SK-N-SH (cell line): ENCODE measurements around the gene ST7. TPM values are rescaled to one million over a fixed set of nuclear protein-coding genes. Genes with fewer than 3 reads are reported as not detected.
A peak's percentile ranks its signal among the peaks of the same experiment; 100 is the strongest.

Experiments used
- CTCF ChIA-PET: fragments of 300-600, 350-600 bp; formaldehyde crosslinking; extraction: SDS; loops from one replicate; lab custom pipeline; 2021; lab: Yijun Ruan, JAX
- POLR2A ChIA-PET: fragments of 350-600 bp; sonication (Branson Sonifier 250); formaldehyde crosslinking; extraction: SDS; loops from one replicate; lab custom pipeline; 2020; ENCODE audit warnings: antibody characterized with exemption, inconsistent platforms; lab: Yijun Ruan, JAX
- DNase-seq: peaks from one replicate; pipeline ENCODE4 v3.0.0; 2012
- H2AFZ ChIP-seq: fragments of 200-600 bp; sonication (generic); 2 replicates; pipeline ENCODE4 v1.8.1; 2016; ENCODE audit warnings: antibody characterized with exemption, mild to moderate bottlenecking, low read depth
- H3F3A ChIP-seq: fragments of 200-600 bp; sonication (generic); replicated peaks from 2 replicates; pipeline ENCODE3; 2016; ENCODE audit warnings: antibody characterized with exemption, mild to moderate bottlenecking; ENCODE audit not compliant: insufficient read depth
- H3K27ac ChIP-seq, 2 experiments: fragments of 200-500 bp in 1 of 2; fragments of 200-600 bp in 1 of 2; sonication (Bioruptor generic) in 1 of 2; sonication (generic), shearing (Covaris generic) in 1 of 2; 2 replicates each; pipeline versions ENCODE4 v1.5.1 to v1.6.1; 2014 to 2016; ENCODE audit warnings: low read depth in 2 of 2, inconsistent platforms in 1 of 2, low read length in 1 of 2, mild to moderate bottlenecking in 1 of 2, mixed read lengths in 1 of 2
- H3K27me3 ChIP-seq: fragments of 200-600 bp; sonication (generic), shearing (Covaris generic); 2 replicates; pipeline ENCODE4 v1.6.1; 2016; ENCODE audit warnings: mixed run types; ENCODE audit not compliant: insufficient read depth
- H3K36me3 ChIP-seq, 2 experiments: fragments of 200-500 bp in 1 of 2; fragments of 200-600 bp in 1 of 2; sonication (Bioruptor generic) in 1 of 2; sonication (generic) in 1 of 2; replicated peaks in 1 of 2; 2 replicates each; pipeline versions ENCODE3 to v1.5.1; 2014 to 2016; ENCODE audit warnings: low read length in 1 of 2, mild to moderate bottlenecking in 1 of 2; ENCODE audit not compliant: insufficient read depth in 2 of 2, control insufficient read depth in 1 of 2
- H3K4me1 ChIP-seq, 2 experiments: fragments of 200-500 bp in 1 of 2; fragments of 200-600 bp in 1 of 2; sonication (Bioruptor generic) in 1 of 2; sonication (generic), shearing (Covaris generic) in 1 of 2; 2 replicates each; pipeline versions ENCODE4 v1.5.1 to v1.6.1; 2014 to 2016; ENCODE audit warnings: low read depth in 1 of 2, low read length in 1 of 2, mixed run types in 1 of 2; ENCODE audit not compliant: insufficient read depth in 2 of 2, control insufficient read depth in 1 of 2
- H3K4me2 ChIP-seq: fragments of 200-600 bp; sonication (generic), shearing (Covaris generic); 2 replicates; pipeline ENCODE4 v1.6.1; 2017; ENCODE audit warnings: mixed run types
- H3K4me3 ChIP-seq, 2 experiments: fragments of 200-500 bp in 1 of 2; fragments of 200-600 bp in 1 of 2; sonication (Bioruptor generic) in 1 of 2; sonication (generic), shearing (Covaris generic) in 1 of 2; 2 replicates each; pipeline versions ENCODE4 v1.5.1 to v1.8.1; 2014 to 2016; ENCODE audit warnings: low read depth in 2 of 2, inconsistent platforms in 1 of 2, low read length in 1 of 2, mild to moderate bottlenecking in 1 of 2, mixed read lengths in 1 of 2, moderate library complexity in 1 of 2
- H3K79me2 ChIP-seq: fragments of 200-600 bp; sonication (generic); 2 replicates; pipeline ENCODE4 v1.8.1; 2017; ENCODE audit warnings: mild to moderate bottlenecking; ENCODE audit not compliant: insufficient read depth
- H3K9ac ChIP-seq: fragments of 200-600 bp; sonication (generic); 2 replicates; pipeline ENCODE4 v1.6.1; 2017; ENCODE audit warnings: mixed run types
- H3K9me2 ChIP-seq: fragments of 200-600 bp; sonication (generic); 2 replicates; pipeline ENCODE4 v1.6.1; 2017; ENCODE audit warnings: mixed run types
- H3K9me3 ChIP-seq: fragments of 200-600 bp; sonication (generic); 2 replicates; pipeline ENCODE4 v1.6.1; 2017; ENCODE audit warnings: mixed run types, mild to moderate bottlenecking, moderate library complexity
- H4K20me1 ChIP-seq: fragments of 200-600 bp; sonication (generic); 2 replicates; pipeline ENCODE4 v1.6.1; 2017; ENCODE audit warnings: mild to moderate bottlenecking, mixed run types; ENCODE audit not compliant: insufficient read depth
- ELF1 ChIP-seq: IDR thresholded peaks from 2 replicates; pipeline ENCODE4 v1.4.0; 2012
- EP300 ChIP-seq, 2 experiments: IDR thresholded peaks; 2 replicates each; pipeline versions ENCODE4 v1.4.0 to v1.6.1; 2012; ENCODE audit warnings: borderline replicate concordance in 1 of 2, low read depth in 1 of 2, low read length in 1 of 2
- FOXJ3 ChIP-seq: sonication (generic); formaldehyde crosslinking; IDR thresholded peaks from 2 replicates; pipeline ENCODE4 v1.5.1; 2020; ENCODE audit warnings: mild to moderate bottlenecking, missing genetic modification reagents
- GABPA ChIP-seq: IDR thresholded peaks from 2 replicates; pipeline ENCODE4 v1.4.0; 2012; ENCODE audit warnings: low read depth, mild to moderate bottlenecking
- GATA2 ChIP-seq: sonication (generic); formaldehyde crosslinking; IDR thresholded peaks from 2 replicates; pipeline ENCODE4 v1.5.0; 2020; ENCODE audit warnings: mild to moderate bottlenecking, missing genetic modification reagents
- JUND ChIP-seq: IDR thresholded peaks from 2 replicates; pipeline ENCODE4 v1.4.0; 2012
- NFIC ChIP-seq: IDR thresholded peaks from 2 replicates; pipeline ENCODE4 v1.4.0; 2012; ENCODE audit warnings: borderline replicate concordance
- RCOR1 ChIP-seq: fragments of 150-350 bp; IDR thresholded peaks from 2 replicates; pipeline ENCODE4 v1.6.1; 2017; ENCODE audit warnings: antibody characterized with exemption, low read length
- RFX5 ChIP-seq: IDR thresholded peaks from 2 replicates; pipeline ENCODE4 v1.6.1; 2012; ENCODE audit warnings: mild to moderate bottlenecking, improper control_type of control experiment, low read length
- RXRA ChIP-seq: IDR thresholded peaks from 2 replicates; pipeline ENCODE4 v1.4.0; 2012; ENCODE audit warnings: low read depth, mild to moderate bottlenecking, borderline replicate concordance
- SIN3A ChIP-seq: IDR thresholded peaks from 2 replicates; pipeline ENCODE4 v1.6.1; 2012; ENCODE audit warnings: low read depth, mild to moderate bottlenecking, low read length, moderate library complexity, borderline replicate concordance
- WGBS: methylation state at CpG from one replicate; pipeline ENCODE4 v1.1.6; 2017; ENCODE audit warnings: low lambda C conversion rate; 5-methylcytosine and 5-hydroxymethylcytosine counted together
- polyA plus RNA-seq, 3 experiments: library from polyadenylated mRNA; depleted of rRNA; stranded (reverse); fragments of >200 nt; gene quantifications; 2 replicates each; pipeline ENCODE4 v1.2.3, GENCODE V29; 2012
- TF ChIP-seq, protein P1 (sequence below): IDR thresholded peaks from 2 replicates; pipeline ENCODE4; 2012
- TF ChIP-seq, protein P2 (sequence below): fragments of 150-350 bp; IDR thresholded peaks from 2 replicates; pipeline ENCODE4 v1.6.1; 2016; ENCODE audit warnings: mild to moderate bottlenecking, low read depth, low read length
- TF ChIP-seq, protein P3 (sequence below): IDR thresholded peaks from 2 replicates; pipeline ENCODE4 v1.4.0; 2012; ENCODE audit warnings: low read depth, borderline replicate concordance
- TF ChIP-seq, protein P4 (sequence below): IDR thresholded peaks from 2 replicates; pipeline ENCODE4 v1.4.0; 2012; ENCODE audit warnings: low read depth, borderline replicate concordance

The ST7 gene
- polyA plus RNA-seq, 1 of the 3 experiments (the other 2 are of a cell fraction) = 23.5 TPM

DNA sequence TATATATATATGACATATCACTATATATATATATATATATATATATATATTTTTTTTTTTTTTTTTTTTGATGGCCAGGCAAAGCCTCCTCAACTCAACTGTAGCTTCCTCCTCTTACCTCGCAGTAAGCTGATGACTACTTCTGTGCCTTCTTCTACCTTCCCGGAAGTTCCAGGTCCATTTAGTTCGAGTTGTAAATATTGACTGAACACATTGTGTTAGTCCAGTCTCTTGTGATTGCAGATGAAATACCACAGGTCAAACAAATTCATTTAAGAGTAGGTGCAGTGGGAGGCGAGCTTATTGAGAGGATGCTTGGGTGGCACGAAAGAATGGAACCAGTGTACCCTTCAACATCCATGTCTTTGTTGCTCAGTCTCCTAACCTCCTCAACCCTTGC lies 144.6 kb downstream of the ST7 start:
- WGBS = 94% methylated on average over 5 of the region's 5 CpGs
- peak overlapping the region; percentile 35; the same call in 1 of the 2 replicates for H3K9ac ChIP-seq
- peak overlapping the region; percentile 43 for H3K4me2 ChIP-seq
- H3K27ac ChIP-seq = peak overlapping the region in 1 of 2 experiments; percentile 96; a peak in 2 of 4 replicates
- H4K20me1 ChIP-seq = no peaks in the 10 kb centered on the region
- H3K4me3 ChIP-seq = no peak overlapping the region
- H3F3A ChIP-seq = peaks cover 19% of the 10 kb centered on the region
- POLR2A ChIA-PET = no interaction called here
- peaks cover 6% of the 10 kb centered on the region for H3K79me2 ChIP-seq
- H3K27me3 ChIP-seq = no peaks in the 10 kb centered on the region
- H3K36me3 ChIP-seq = peaks cover 0 to 6% of the 10 kb centered on the region in 2 experiments
- TF ChIP-seq, protein P1, sequence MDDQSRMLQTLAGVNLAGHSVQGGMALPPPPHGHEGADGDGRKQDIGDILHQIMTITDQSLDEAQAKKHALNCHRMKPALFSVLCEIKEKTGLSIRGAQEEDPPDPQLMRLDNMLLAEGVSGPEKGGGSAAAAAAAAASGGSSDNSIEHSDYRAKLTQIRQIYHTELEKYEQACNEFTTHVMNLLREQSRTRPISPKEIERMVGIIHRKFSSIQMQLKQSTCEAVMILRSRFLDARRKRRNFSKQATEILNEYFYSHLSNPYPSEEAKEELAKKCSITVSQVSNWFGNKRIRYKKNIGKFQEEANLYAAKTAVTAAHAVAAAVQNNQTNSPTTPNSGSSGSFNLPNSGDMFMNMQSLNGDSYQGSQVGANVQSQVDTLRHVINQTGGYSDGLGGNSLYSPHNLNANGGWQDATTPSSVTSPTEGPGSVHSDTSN = no peak
- TF ChIP-seq EP300 (IDR thresholded peaks at IDR 0.05; ENCODE audit: borderline replicate concordance in 1 of 2, low read depth in 1 of 2, low read length in 1 of 2) (no peak), GATA2 (no peak), SIN3A (no peak), ELF1 (no peak), GABPA (no peak), RCOR1 (no peak), JUND (no peak), RFX5 (no peak), FOXJ3 (CRISPR knock-in tag) (no peak), RXRA (no peak), NFIC (no peak)
- TF ChIP-seq, protein P2, sequence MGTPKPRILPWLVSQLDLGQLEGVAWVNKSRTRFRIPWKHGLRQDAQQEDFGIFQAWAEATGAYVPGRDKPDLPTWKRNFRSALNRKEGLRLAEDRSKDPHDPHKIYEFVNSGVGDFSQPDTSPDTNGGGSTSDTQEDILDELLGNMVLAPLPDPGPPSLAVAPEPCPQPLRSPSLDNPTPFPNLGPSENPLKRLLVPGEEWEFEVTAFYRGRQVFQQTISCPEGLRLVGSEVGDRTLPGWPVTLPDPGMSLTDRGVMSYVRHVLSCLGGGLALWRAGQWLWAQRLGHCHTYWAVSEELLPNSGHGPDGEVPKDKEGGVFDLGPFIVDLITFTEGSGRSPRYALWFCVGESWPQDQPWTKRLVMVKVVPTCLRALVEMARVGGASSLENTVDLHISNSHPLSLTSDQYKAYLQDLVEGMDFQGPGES = no peak
- TF ChIP-seq, protein P3, sequence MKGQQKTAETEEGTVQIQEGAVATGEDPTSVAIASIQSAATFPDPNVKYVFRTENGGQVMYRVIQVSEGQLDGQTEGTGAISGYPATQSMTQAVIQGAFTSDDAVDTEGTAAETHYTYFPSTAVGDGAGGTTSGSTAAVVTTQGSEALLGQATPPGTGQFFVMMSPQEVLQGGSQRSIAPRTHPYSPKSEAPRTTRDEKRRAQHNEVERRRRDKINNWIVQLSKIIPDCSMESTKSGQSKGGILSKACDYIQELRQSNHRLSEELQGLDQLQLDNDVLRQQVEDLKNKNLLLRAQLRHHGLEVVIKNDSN = no peak
- TF ChIP-seq, protein P4, sequence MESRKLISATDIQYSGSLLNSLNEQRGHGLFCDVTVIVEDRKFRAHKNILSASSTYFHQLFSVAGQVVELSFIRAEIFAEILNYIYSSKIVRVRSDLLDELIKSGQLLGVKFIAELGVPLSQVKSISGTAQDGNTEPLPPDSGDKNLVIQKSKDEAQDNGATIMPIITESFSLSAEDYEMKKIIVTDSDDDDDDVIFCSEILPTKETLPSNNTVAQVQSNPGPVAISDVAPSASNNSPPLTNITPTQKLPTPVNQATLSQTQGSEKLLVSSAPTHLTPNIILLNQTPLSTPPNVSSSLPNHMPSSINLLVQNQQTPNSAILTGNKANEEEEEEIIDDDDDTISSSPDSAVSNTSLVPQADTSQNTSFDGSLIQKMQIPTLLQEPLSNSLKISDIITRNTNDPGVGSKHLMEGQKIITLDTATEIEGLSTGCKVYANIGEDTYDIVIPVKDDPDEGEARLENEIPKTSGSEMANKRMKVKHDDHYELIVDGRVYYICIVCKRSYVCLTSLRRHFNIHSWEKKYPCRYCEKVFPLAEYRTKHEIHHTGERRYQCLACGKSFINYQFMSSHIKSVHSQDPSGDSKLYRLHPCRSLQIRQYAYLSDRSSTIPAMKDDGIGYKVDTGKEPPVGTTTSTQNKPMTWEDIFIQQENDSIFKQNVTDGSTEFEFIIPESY = no peak
- H2AFZ ChIP-seq = no peak overlapping the region
- H3K9me2 ChIP-seq = no peaks in the 10 kb centered on the region
- peaks cover 4 to 9% of the 10 kb centered on the region in 2 experiments; a peak in 3 of 4 replicates for H3K4me1 ChIP-seq
- H3K9me3 ChIP-seq = no peaks in the 10 kb centered on the region
- DNase-seq = no peak
- CTCF ChIA-PET = interaction anchor here (0.7 to 1.7 kb wide), 3 partner anchors 12 to 109 kb away, joined by 4 to 5 read pairs (median 5); no protein-coding TSS in a partner anchor
